ENCODE results near the gene UBE2D2. TPM values are rescaled to one million over a fixed set of nuclear protein-coding genes. Genes with fewer than 3 reads are reported as not detected.

UBE2D2 gene
- total RNA-seq, 1 donor from 2014 or later = 97.0 TPM

GRCh38 chr5:139660105-139660922 lies 99.2 kb downstream of the UBE2D2 start:
- Histone ChIP-seq H3K36me3 (no peaks in the 10 kb centered on the region), H3K9me3 (no peaks in the 10 kb centered on the region), H3K4me3 (peak overlapping the region; percentile 49), H3K27ac (peak overlapping the region; percentile 84), H3K27me3 (ENCODE audit: low read depth) (no peaks in the 10 kb centered on the region), H3K4me1 (peaks cover 99% of the 10 kb centered on the region)
- ATAC-seq = peak; percentile 73 to 78
- DNase-seq = peak; percentile 88
- TF ChIP-seq CTCF (IDR thresholded peaks at IDR 0.05) = no peak
- intact Hi-C loops (cut with DNase I) = no loop called here

GRCh38 chr5:139660923-139661814 lies 100.0 kb downstream of the UBE2D2 start:
- DNase-seq (peak; percentile 90), ATAC-seq (peak; percentile 85 to 89)
- H3K4me1 ChIP-seq = peaks cover 99% of the 10 kb centered on the region
- no peaks in the 10 kb centered on the region for H3K36me3 ChIP-seq
- H3K9me3 ChIP-seq = no peaks in the 10 kb centered on the region
- peak overlapping the region; percentile 49 for H3K4me3 ChIP-seq
- H3K27ac ChIP-seq = peak overlapping the region; percentile 84
- intact Hi-C loops (cut with DNase I) = no loop called here
- no peak for TF ChIP-seq CTCF (IDR thresholded peaks at IDR 0.05)
- no peaks in the 10 kb centered on the region for H3K27me3 ChIP-seq (ENCODE audit: low read depth)

GRCh38 chr5:139662617-139663016 lies 101.5 kb downstream of the UBE2D2 start:
- no peak for DNase-seq
- peak overlapping the region; percentile 84 for H3K27ac ChIP-seq

DNA sequence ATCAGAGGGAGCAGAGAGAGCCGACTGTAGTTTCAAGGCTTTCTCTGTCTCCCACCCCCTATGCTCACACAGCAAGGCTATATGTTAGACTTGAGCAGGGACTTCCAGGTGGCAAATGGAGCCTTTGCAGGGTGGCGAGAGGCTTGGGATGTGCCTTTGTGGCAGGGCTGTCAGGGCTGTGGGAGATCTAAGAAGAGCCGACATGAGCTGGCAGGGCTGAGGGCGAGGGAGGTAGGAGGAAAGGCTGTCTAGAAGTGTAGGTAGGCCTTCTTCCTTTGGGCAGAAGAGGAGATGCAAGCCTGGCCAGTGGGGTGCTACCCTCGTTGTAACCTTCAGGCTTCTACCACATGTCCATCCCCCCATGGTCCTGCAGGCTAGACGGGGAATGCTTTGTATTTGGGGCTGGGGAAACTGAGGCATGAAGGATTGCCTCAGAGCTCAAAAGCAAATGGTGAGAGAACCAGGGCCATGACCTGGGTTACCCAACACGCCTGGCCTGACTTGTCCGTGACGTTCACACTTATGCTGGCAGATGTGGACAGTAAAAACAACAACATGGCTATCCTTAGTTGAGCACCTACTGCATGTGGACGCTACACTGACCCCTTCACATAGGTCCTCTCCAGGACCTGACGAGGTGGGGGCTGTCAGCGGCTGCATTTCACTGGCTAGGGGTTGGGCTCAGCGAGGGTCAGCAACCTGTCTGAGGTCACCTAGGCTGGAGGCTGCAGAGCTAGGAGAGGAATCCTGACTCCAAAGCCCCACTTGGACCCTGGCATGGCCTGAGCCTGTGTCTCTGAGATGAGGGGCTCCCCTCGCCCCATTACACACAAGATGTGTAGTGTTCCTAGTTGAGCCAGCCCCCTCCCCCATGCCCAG lies 102.3 kb downstream of the UBE2D2 start:
- no peak for TF ChIP-seq CTCF (IDR thresholded peaks at IDR 0.05)
- H3K27ac ChIP-seq = peak overlapping the region; percentile 47
- ATAC-seq (no peak), DNase-seq (no peak)
- peaks cover 96% of the 10 kb centered on the region for H3K4me1 ChIP-seq
- no peak overlapping the region for H3K4me3 ChIP-seq
- no peaks in the 10 kb centered on the region for H3K9me3 ChIP-seq
- no peaks in the 10 kb centered on the region for H3K27me3 ChIP-seq (ENCODE audit: low read depth)
- intact Hi-C loops (cut with DNase I) = no loop called here
- no peaks in the 10 kb centered on the region for H3K36me3 ChIP-seq

More at GRCh38 chr5:139662617-139663016, 101.5 kb downstream of the UBE2D2 start:
- H3K4me3 ChIP-seq = no peak overlapping the region
- intact Hi-C loops (cut with DNase I) = no loop called here
- no peak for ATAC-seq
- peaks cover 98% of the 10 kb centered on the region for H3K4me1 ChIP-seq
- H3K27me3 ChIP-seq (ENCODE audit: low read depth) = no peaks in the 10 kb centered on the region
- H3K9me3 ChIP-seq = no peaks in the 10 kb centered on the region
- TF ChIP-seq CTCF (IDR thresholded peaks at IDR 0.05) = no peak
- no peaks in the 10 kb centered on the region for H3K36me3 ChIP-seq

Data from lower lobe of right lung (tissue), 2 donors.